ENCODE results near the gene ZBTB20. TPM values are rescaled to one million over a fixed set of nuclear protein-coding genes. Genes with fewer than 3 reads are reported as not detected.

ZBTB20 gene
- total and polyA plus RNA-seq, 4 donors = 0.88 to 83.2 (median 20.4) TPM

GRCh38 chr3:114660808-114661207, 486.3 kb downstream of the ZBTB20 start:
- WGBS = 91% methylated on average over 1 of the region's 1 CpG
- Histone ChIP-seq H3K4me3 (ENCODE audit: low read depth in 1 of 3, low read length in 3 of 3) (no peak overlapping the region), H3K9ac (ENCODE audit: low read depth in 1 of 2, low read length in 2 of 2) (no peak overlapping the region), H3K9me3 (ENCODE audit: control insufficient read depth in 4 of 4, low read length in 3 of 4) (no peaks in the 10 kb centered on the region), H3K36me3 (ENCODE audit: control insufficient read depth in 4 of 4, insufficient read depth in 3 of 4, low read depth in 1 of 4, low read length in 3 of 4) (peaks cover 0 to 3% (median 0%) of the 10 kb centered on the region in 4 donors), H3K4me1 (ENCODE audit: control insufficient read depth in 4 of 4, insufficient read depth in 4 of 4, low read length in 3 of 4) (peaks cover 9 to 17% (median 9%) of the 10 kb centered on the region in 4 donors), H3K27ac (ENCODE audit: low read depth in 1 of 2, low read length in 2 of 2) (no peak overlapping the region), H3K27me3 (ENCODE audit: control insufficient read depth in 4 of 4, insufficient read depth in 4 of 4, low read length in 3 of 4) (no peaks in the 10 kb centered on the region)
- no peak for TF ChIP-seq TAF1 (conservative IDR thresholded peaks at IDR 0.05)
- no peak for TF ChIP-seq HNF4G (IDR thresholded peaks at IDR 0.05)
- DNase-seq (ENCODE audit: low spot score) = no peak

DNA sequence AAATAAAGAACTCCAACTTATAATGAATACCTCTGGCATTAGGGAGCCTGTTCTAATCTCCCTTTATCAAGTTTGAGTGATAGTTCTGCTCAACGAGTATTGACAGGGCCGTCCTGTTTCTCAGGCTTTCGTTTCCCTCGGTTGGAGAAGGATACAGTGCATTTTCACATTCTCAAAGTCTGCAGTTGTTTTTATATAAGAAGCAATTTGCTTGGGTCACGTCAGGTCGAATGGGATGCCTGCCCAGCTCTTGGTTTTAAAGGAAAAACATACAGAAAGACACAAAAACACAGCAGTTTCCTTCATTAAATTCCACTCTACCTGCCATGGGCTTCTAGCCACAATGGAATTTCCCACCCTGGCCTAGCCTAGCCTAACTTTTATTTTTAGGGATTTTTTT, 487.0 kb downstream of the ZBTB20 start:
- no peaks in the 10 kb centered on the region for H3K9me3 ChIP-seq (ENCODE audit: control insufficient read depth in 4 of 4, low read length in 3 of 4)
- DNase-seq (ENCODE audit: low spot score) = no peak
- peak overlapping the region in 1 of 2 donors; percentile 41 for H3K27ac ChIP-seq (ENCODE audit: low read depth in 1 of 2, low read length in 2 of 2)
- H3K27me3 ChIP-seq (ENCODE audit: control insufficient read depth in 4 of 4, insufficient read depth in 4 of 4, low read length in 3 of 4) = no peaks in the 10 kb centered on the region
- H3K36me3 ChIP-seq (ENCODE audit: control insufficient read depth in 4 of 4, insufficient read depth in 3 of 4, low read depth in 1 of 4, low read length in 3 of 4) = peaks cover 0 to 3% (median 0%) of the 10 kb centered on the region in 4 donors
- no peak overlapping the region for H3K4me3 ChIP-seq (ENCODE audit: low read depth in 1 of 3, low read length in 3 of 3)
- 21% methylated on average over 6 of the region's 6 CpGs for WGBS
- no peak overlapping the region for H3K9ac ChIP-seq (ENCODE audit: low read depth in 1 of 2, low read length in 2 of 2)
- H3K4me1 ChIP-seq (ENCODE audit: control insufficient read depth in 4 of 4, insufficient read depth in 4 of 4, low read length in 3 of 4) = peaks cover 9 to 17% (median 9%) of the 10 kb centered on the region in 4 donors
- no peak for TF ChIP-seq ATF3 (IDR thresholded peaks at IDR 0.05)
- no peak for TF ChIP-seq NR2F2 (IDR thresholded peaks at IDR 0.05)
- TF ChIP-seq, protein P1, sequence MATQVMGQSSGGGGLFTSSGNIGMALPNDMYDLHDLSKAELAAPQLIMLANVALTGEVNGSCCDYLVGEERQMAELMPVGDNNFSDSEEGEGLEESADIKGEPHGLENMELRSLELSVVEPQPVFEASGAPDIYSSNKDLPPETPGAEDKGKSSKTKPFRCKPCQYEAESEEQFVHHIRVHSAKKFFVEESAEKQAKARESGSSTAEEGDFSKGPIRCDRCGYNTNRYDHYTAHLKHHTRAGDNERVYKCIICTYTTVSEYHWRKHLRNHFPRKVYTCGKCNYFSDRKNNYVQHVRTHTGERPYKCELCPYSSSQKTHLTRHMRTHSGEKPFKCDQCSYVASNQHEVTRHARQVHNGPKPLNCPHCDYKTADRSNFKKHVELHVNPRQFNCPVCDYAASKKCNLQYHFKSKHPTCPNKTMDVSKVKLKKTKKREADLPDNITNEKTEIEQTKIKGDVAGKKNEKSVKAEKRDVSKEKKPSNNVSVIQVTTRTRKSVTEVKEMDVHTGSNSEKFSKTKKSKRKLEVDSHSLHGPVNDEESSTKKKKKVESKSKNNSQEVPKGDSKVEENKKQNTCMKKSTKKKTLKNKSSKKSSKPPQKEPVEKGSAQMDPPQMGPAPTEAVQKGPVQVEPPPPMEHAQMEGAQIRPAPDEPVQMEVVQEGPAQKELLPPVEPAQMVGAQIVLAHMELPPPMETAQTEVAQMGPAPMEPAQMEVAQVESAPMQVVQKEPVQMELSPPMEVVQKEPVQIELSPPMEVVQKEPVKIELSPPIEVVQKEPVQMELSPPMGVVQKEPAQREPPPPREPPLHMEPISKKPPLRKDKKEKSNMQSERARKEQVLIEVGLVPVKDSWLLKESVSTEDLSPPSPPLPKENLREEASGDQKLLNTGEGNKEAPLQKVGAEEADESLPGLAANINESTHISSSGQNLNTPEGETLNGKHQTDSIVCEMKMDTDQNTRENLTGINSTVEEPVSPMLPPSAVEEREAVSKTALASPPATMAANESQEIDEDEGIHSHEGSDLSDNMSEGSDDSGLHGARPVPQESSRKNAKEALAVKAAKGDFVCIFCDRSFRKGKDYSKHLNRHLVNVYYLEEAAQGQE (IDR thresholded peaks at IDR 0.05) = no peak
- TF ChIP-seq ZBTB33 (IDR thresholded peaks at IDR 0.05) = no peak
- TF ChIP-seq, protein P2, sequence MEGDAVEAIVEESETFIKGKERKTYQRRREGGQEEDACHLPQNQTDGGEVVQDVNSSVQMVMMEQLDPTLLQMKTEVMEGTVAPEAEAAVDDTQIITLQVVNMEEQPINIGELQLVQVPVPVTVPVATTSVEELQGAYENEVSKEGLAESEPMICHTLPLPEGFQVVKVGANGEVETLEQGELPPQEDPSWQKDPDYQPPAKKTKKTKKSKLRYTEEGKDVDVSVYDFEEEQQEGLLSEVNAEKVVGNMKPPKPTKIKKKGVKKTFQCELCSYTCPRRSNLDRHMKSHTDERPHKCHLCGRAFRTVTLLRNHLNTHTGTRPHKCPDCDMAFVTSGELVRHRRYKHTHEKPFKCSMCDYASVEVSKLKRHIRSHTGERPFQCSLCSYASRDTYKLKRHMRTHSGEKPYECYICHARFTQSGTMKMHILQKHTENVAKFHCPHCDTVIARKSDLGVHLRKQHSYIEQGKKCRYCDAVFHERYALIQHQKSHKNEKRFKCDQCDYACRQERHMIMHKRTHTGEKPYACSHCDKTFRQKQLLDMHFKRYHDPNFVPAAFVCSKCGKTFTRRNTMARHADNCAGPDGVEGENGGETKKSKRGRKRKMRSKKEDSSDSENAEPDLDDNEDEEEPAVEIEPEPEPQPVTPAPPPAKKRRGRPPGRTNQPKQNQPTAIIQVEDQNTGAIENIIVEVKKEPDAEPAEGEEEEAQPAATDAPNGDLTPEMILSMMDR (IDR thresholded peaks at IDR 0.05; ENCODE audit: low read depth, low read length, missing input control) = no peak
- TF ChIP-seq TAF1 (conservative IDR thresholded peaks at IDR 0.05) = no peak
- TF ChIP-seq GABPA (IDR thresholded peaks at IDR 0.05 in 1 of 2, conservative IDR thresholded peaks at IDR 0.05 in 1 of 2) = no peak
- TF ChIP-seq SP1 (IDR thresholded peaks at IDR 0.05) = no peak

Measured in liver (tissue), 9 donors.